ENCODE results near the gene ZFHX3. TPM values are rescaled to one million over a fixed set of nuclear protein-coding genes. Genes with fewer than 3 reads are reported as not detected.

ZFHX3 gene
- total and polyA plus RNA-seq, 9 donors = 3.4 to 17.6 (median 11.9) TPM

- no peak for TF ChIP-seq EP300 (IDR thresholded peaks at IDR 0.05)
- no peak for TF ChIP-seq CTCF (IDR thresholded peaks at IDR 0.05)
- TF ChIP-seq POLR2A (IDR thresholded peaks at IDR 0.05) = no peak
- WGBS, 3 donors = 84 to 88% (median 85%) methylated on average over 2 of the region's 2 CpGs
These were observed 233.7 kb downstream of the ZFHX3 start for GRCh38 chr16:72814226-72814625.

GRCh38 chr16:72812672-72813071, 235.3 kb downstream of the ZFHX3 start:
- WGBS, 3 donors = 21 to 45% (median 25%) methylated on average over 3 of the region's 3 CpGs
- Histone ChIP-seq H3K4me3 (no peak overlapping the region), H3K27ac (no peak overlapping the region), H3K27me3 (no peaks in the 10 kb centered on the region), H3K4me1 (ENCODE audit: insufficient read depth) (no peaks in the 10 kb centered on the region), H3K9me3 (no peaks in the 10 kb centered on the region), H3K36me3 (no peaks in the 10 kb centered on the region)
- intact Hi-C loops (cut with DNase I) = no loop called here
- DNase-seq = no peak
- no peak for TF ChIP-seq CTCF (IDR thresholded peaks at IDR 0.05)
- TF ChIP-seq POLR2A (IDR thresholded peaks at IDR 0.05) = no peak
- no peak for TF ChIP-seq EP300 (IDR thresholded peaks at IDR 0.05)

More at GRCh38 chr16:72814226-72814625, 233.7 kb downstream of the ZFHX3 start:
- Histone ChIP-seq H3K9me3 (no peaks in the 10 kb centered on the region), H3K36me3 (no peaks in the 10 kb centered on the region), H3K4me1 (ENCODE audit: insufficient read depth) (no peaks in the 10 kb centered on the region), H3K27me3 (no peaks in the 10 kb centered on the region), H3K27ac (no peak overlapping the region), H3K4me3 (no peak overlapping the region)
- intact Hi-C loops (cut with DNase I) = no loop called here
- no peak for DNase-seq

GRCh38 chr16:72811876-72812275, 236.1 kb downstream of the ZFHX3 start:
- Histone ChIP-seq H3K36me3 (no peaks in the 10 kb centered on the region), H3K4me3 (no peak overlapping the region), H3K27ac (no peak overlapping the region), H3K4me1 (ENCODE audit: insufficient read depth) (no peaks in the 10 kb centered on the region), H3K27me3 (no peaks in the 10 kb centered on the region), H3K9me3 (no peaks in the 10 kb centered on the region)
- TF ChIP-seq EP300 (IDR thresholded peaks at IDR 0.05) = no peak
- WGBS, 3 donors = 82 to 94% (median 86%) methylated on average over 6 of the region's 6 CpGs
- DNase-seq = no peak
- intact Hi-C loops (cut with DNase I) = no loop called here

GRCh38 chr16:72811188-72811720, 236.7 kb downstream of the ZFHX3 start:
- Histone ChIP-seq H3K36me3 (no peaks in the 10 kb centered on the region), H3K4me1 (ENCODE audit: insufficient read depth) (no peaks in the 10 kb centered on the region), H3K27me3 (no peaks in the 10 kb centered on the region), H3K9me3 (no peaks in the 10 kb centered on the region), H3K4me3 (no peak overlapping the region), H3K27ac (no peak overlapping the region)
- no peak for DNase-seq
- TF ChIP-seq POLR2A (IDR thresholded peaks at IDR 0.05) = no peak
- TF ChIP-seq EP300 (IDR thresholded peaks at IDR 0.05) = no peak
- TF ChIP-seq CTCF (IDR thresholded peaks at IDR 0.05) = no peak
- 88 to 92% (median 90%) methylated on average over 8 of the region's 8 CpGs for WGBS, 3 donors
- intact Hi-C loops (cut with DNase I) = no loop called here

GRCh38 chr16:72810480-72810879, 237.4 kb downstream of the ZFHX3 start:
- Histone ChIP-seq H3K4me3 (no peak overlapping the region), H3K9me3 (no peaks in the 10 kb centered on the region), H3K36me3 (no peaks in the 10 kb centered on the region), H3K4me1 (ENCODE audit: insufficient read depth) (no peaks in the 10 kb centered on the region), H3K27ac (no peak overlapping the region), H3K27me3 (no peaks in the 10 kb centered on the region)
- intact Hi-C loops (cut with DNase I) = no loop called here
- WGBS, 3 donors = 97 to 100% (median 99%) methylated on average over 2 of the region's 2 CpGs
- TF ChIP-seq EP300 (IDR thresholded peaks at IDR 0.05) = no peak
- no peak for TF ChIP-seq CTCF (IDR thresholded peaks at IDR 0.05)
- TF ChIP-seq POLR2A (IDR thresholded peaks at IDR 0.05) = no peak
- no peak for DNase-seq

Measured in ovary (tissue), 9 donors.